Gastrocnemius medialis (tissue), 4 donors: ENCODE data around the gene SLC6A19. TPM values are rescaled to one million over a fixed set of nuclear protein-coding genes. Genes with fewer than 3 reads are reported as not detected.

ENCODE experiments used
- ATAC-seq, 2 donors: fragments of 150-250 bp; one replicate each; pipeline ENCODE4 v1.9.1; 2016
- DNase-seq, 2 donors: peaks; one replicate each; pipeline ENCODE4 v3.0.0-alpha.2; 2019
- H3K27ac ChIP-seq, 4 donors: fragments of 200-600 bp; sonication (generic); 1 replicate in 1 of 4; 2 replicates in 3 of 4; pipeline ENCODE4 v1.5.1; 2016 to 2018; ENCODE audit warnings: mild to moderate bottlenecking in 2 of 4, moderate library complexity in 1 of 4
- H3K27me3 ChIP-seq, 3 donors: fragments of 200-600 bp; sonication (generic) in 2 of 3; 1 replicate in 1 of 3; 2 replicates in 2 of 3; pipeline versions ENCODE4 v1.5.1 to v1.6.0; 2016 to 2019; ENCODE audit warnings: mild to moderate bottlenecking in 1 of 3, moderate library complexity in 1 of 3
- H3K36me3 ChIP-seq, 2 donors: fragments of 200-600 bp; sonication (generic) in 1 of 2; one replicate each; pipeline ENCODE4 v1.5.1; 2017 to 2018
- H3K4me1 ChIP-seq, 2 donors: fragments of 200-600 bp; sonication (generic) in 1 of 2; one replicate each; pipeline ENCODE4 v1.5.1; 2016 to 2017; ENCODE audit warnings: mild to moderate bottlenecking in 2 of 2
- H3K4me3 ChIP-seq, 4 donors: fragments of 200-600 bp; sonication (generic) in 3 of 4; 1 replicate in 1 of 4; 2 replicates in 3 of 4; pipeline ENCODE4 v1.5.1; 2016 to 2019; ENCODE audit warnings: mild to moderate bottlenecking in 2 of 4
- H3K9me3 ChIP-seq, 3 donors: fragments of 200-600 bp; sonication (generic) in 2 of 3; 1 replicate in 1 of 3; 2 replicates in 2 of 3; pipeline ENCODE4 v1.5.1; 2016 to 2019
- CTCF ChIP-seq, 5 experiments: fragments of 450-650 bp in 3 of 5; fragments of 200-600 bp in 2 of 5; sonication (generic) in 2 of 5; IDR thresholded peaks in 4 of 5; conservative IDR thresholded peaks in 1 of 5; 1 replicate in 4 of 5; 2 replicates in 1 of 5; pipeline ENCODE4 v1.5.1; 2016 to 2019; ENCODE audit warnings: antibody characterized with exemption in 5 of 5, mild to moderate bottlenecking in 3 of 5, moderate library complexity in 3 of 5
- POLR2A ChIP-seq, 2 donors: fragments of 450-650 bp; IDR thresholded peaks; one replicate each; pipeline ENCODE4 v1.6.1; 2017; ENCODE audit warnings: antibody characterized with exemption in 2 of 2, mild to moderate bottlenecking in 2 of 2, moderate library complexity in 2 of 2
- in situ Hi-C, 4 donors: fragments of 200-750 bp; cut with MboI; loops; one replicate each; pipeline versions ENCODE4 v1.15.0 to v1.8.0; 2017; ENCODE audit warnings: low sequenced_read_pairs in 4 of 4
- intact Hi-C: fragments of 100-400 bp; cut with DNase I; formaldehyde crosslinking; loops from one replicate; pipeline ENCODE4 v1.15.1; 2023; ENCODE audit warnings: low total_unique reads
- total RNA-seq, 4 donors: library from RNA; depleted of rRNA; stranded (reverse); fragments of >200 nt; gene quantifications; one replicate each; pipeline versions ENCODE4 v1.1.0 to v1.2.3, GENCODE V29; 2016

Gene SLC6A19
- total RNA-seq, 4 donors from 2014 or later = 0.05 TPM; not detected in 3

DNA sequence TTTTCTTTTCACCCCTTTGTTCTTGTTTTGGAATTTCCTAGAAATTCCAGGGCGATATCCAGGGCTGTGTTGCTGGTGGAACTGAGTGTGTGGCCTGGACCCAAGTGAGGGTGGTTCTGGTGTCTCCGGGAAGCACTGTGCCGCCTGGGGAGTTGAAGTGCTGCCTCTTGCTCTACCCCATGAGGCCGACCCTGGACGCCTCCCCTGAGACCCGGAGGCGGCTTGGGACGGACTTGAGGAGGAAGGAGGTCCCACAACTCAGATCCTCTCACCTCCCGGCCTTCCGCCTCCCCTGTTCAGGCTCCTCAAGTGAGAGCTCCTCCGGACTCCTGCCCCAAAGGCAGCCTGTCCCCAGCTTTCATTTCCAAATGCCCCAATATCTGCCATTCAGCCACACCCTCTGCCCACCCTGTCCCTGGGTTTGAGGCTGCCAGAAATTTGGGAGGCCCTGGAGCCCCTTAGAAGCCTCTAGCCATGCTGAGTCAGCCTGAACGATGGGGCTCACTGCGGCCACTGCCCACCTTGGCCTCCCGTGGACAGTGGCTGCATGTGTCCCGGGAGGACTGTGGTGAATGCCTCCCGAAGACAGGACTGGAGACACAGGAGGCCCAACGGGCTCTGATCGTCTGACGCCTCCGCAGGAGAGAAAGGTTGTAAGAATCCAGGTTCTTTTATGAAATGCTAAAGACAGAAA is 42.6 kb upstream of the SLC6A19 start:
- DNase-seq (no peak), ATAC-seq (no peak)
- no peak for TF ChIP-seq POLR2A (IDR thresholded peaks at IDR 0.05)
- no peak for TF ChIP-seq CTCF (IDR thresholded peaks at IDR 0.05 in 4 of 5, conservative IDR thresholded peaks at IDR 0.05 in 1 of 5)
- Histone ChIP-seq H3K27me3 (peaks cover 26 to 34% (median 28%) of the 10 kb centered on the region in 3 donors), H3K4me1 (no peaks in the 10 kb centered on the region), H3K36me3 (no peaks in the 10 kb centered on the region), H3K4me3 (no peak overlapping the region), H3K9me3 (no peaks in the 10 kb centered on the region), H3K27ac (no peak overlapping the region)
- in situ Hi-C loops (loop anchor here (25.0 kb wide), 2 partner anchors 221 to 479 kb away; no protein-coding TSS in a partner anchor), intact Hi-C loops (no loop called here)

DNA sequence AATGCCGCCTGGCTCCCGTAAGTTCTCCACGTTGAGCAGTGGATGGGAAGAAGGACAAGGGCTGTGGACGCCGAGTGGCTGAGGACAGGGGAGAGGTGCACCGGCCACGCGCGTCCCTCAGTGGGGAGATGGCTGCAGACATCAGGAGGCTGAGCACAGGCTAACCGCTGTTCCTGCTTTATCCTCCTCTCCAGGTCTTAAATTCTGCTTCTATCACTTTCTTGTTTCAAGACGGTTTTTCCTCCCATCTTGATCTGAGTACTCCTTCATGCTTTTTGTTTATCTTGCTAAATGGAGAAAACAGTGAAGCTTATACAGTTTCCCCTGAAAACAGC is 42.1 kb upstream of the SLC6A19 start:
- intact Hi-C loops (no loop called here), in situ Hi-C loops (loop anchor here (25.0 kb wide), 2 partner anchors 222 to 478 kb away; no protein-coding TSS in a partner anchor)
- no peak overlapping the region for H3K4me3 ChIP-seq
- H3K36me3 ChIP-seq = no peaks in the 10 kb centered on the region
- TF ChIP-seq POLR2A (IDR thresholded peaks at IDR 0.05) = no peak
- TF ChIP-seq CTCF (IDR thresholded peaks at IDR 0.05 in 4 of 5, conservative IDR thresholded peaks at IDR 0.05 in 1 of 5) = no peak
- ATAC-seq = no peak
- no peak for DNase-seq
- H3K4me1 ChIP-seq = no peaks in the 10 kb centered on the region
- H3K27ac ChIP-seq = no peak overlapping the region
- H3K27me3 ChIP-seq = peaks cover 24 to 34% (median 28%) of the 10 kb centered on the region in 3 donors
- no peaks in the 10 kb centered on the region for H3K9me3 ChIP-seq

DNA sequence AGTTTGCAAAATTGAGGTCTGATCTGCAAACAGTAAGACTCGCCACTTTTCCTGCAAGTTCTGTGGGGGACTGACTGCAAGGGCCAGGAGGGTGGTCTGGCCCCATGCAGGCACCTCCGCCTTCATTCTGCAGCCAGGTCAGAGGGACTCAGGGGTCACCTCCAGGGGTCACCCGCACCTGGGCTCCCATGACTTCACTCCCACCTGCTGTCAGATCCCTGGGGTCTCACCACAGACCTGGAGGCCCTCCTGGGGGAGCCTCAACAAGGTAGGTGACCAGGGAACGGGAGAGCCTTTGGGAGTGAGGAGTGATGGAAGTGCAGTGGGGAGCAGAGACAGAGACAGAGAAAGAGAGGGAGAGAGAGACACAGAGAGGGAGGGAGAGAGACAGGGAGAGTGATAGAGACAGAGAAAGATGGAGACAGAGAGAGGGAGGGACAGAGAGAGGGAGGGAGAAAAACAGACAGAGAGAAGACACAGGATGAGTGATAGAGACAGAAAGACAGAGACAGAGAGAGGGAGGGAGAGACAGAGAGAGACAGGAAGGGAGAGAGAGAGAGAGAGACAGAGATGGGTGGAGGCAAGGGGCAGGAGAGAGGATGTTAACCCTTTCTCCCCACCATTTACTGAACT is 41.5 kb upstream of the SLC6A19 start:
- no peak for TF ChIP-seq POLR2A (IDR thresholded peaks at IDR 0.05)
- no peak for TF ChIP-seq CTCF (IDR thresholded peaks at IDR 0.05 in 4 of 5, conservative IDR thresholded peaks at IDR 0.05 in 1 of 5)
- Histone ChIP-seq H3K4me1 (no peaks in the 10 kb centered on the region), H3K36me3 (no peaks in the 10 kb centered on the region), H3K4me3 (no peak overlapping the region), H3K27ac (no peak overlapping the region), H3K27me3 (peaks cover 19 to 28% (median 25%) of the 10 kb centered on the region in 3 donors), H3K9me3 (no peaks in the 10 kb centered on the region)
- ATAC-seq = no peak
- in situ Hi-C loops (loop anchor here (25.0 kb wide), 2 partner anchors 223 to 477 kb away; no protein-coding TSS in a partner anchor), intact Hi-C loops (no loop called here)
- no peak for DNase-seq

DNA sequence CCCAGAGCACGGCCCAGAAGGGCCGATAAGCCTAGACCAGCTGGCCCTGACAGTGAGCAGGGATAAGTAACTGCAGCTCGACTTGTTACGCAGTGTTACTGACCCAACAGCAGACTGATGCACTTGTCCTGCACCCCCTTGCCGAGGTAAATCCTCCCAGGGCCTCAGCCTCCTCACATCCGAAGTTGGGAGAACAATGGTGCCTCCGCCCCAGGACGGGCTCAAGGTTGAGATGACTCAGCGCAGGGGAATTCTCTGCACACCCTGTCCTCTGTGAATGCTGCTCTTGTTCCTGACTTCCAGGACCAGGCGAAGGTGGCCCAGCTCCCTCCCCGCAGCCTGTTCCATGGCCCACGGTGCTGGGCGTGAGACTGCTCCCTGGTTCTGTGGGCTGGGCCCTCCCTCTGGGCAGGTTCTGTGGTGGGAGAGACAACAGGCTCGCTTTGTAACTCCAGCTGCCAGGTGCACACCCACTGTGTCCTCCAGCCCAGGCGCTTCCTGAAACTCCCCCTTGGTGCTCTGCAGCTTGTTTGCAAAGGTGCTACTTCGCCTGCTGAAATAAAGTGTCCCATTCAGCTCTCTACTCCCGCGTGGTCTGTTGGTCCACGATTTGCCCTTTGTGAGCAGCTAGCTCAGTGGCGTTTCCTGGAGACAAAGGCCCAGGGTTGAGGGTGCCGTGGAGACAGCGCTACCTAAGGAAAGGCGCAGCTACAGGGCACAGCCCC is 40.1 kb upstream of the SLC6A19 start:
- ATAC-seq = no peak
- Histone ChIP-seq H3K9me3 (no peaks in the 10 kb centered on the region), H3K36me3 (no peaks in the 10 kb centered on the region), H3K4me1 (no peaks in the 10 kb centered on the region), H3K27me3 (peaks cover 10 to 18% (median 16%) of the 10 kb centered on the region in 3 donors), H3K27ac (no peak overlapping the region), H3K4me3 (no peak overlapping the region)
- in situ Hi-C loops (loop anchor here (25.0 kb wide), 2 partner anchors 224 to 476 kb away; no protein-coding TSS in a partner anchor), intact Hi-C loops (no loop called here)
- TF ChIP-seq POLR2A (IDR thresholded peaks at IDR 0.05) (no peak), CTCF (IDR thresholded peaks at IDR 0.05 in 4 of 5, conservative IDR thresholded peaks at IDR 0.05 in 1 of 5) (no peak)
- no peak for DNase-seq
